ENCODE results near the gene STX12.

STX12 gene

DNA sequence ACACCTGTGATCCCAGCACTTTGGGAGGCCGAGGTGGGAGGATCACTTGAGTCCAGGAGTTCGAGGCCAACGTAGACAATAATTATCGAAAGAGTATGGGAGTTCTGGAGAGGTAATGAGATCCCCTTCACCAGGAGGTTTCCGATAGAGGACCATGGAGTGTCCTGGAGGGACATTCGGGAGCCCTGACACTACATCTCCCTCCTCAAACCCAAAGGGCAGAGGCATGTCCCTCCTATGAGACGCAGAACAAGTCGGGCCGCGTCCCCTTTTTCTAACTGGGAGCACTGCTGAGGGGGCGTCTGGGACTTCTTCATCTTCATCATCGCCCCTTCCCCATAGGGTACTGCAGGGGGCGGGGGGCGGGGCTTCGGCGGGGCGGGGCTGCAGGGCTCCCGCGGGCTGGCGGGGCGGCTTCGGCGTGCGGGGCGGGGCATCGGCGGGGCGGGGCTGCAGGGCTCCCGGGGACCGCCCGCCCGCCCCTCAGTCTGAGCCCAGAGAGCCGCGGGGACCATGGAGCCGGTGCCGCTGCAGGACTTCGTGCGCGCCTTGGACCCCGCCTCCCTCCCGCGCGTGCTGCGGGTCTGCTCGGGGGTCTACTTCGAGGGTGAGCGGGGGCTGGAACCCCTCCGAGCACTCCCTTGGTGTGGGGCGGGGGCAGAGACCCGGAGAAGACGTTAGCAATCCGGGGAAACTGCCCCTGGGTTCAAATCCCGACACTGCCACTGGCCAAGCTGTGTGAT is 99.2 kb downstream of the STX12 start, which contains the start of gene THEMIS2:
Gene THEMIS2, plus strand, starts transcription at position 486 of the 743 bp plus-strand sequence. Its CDS starts 28 bp downstream, at position 514.
- peak; percentile 53 for DNase-seq

GRCh38 chr1:27872802-27873551 is 100.0 kb downstream of the STX12 start:
- DNase-seq = no peak

DNA sequence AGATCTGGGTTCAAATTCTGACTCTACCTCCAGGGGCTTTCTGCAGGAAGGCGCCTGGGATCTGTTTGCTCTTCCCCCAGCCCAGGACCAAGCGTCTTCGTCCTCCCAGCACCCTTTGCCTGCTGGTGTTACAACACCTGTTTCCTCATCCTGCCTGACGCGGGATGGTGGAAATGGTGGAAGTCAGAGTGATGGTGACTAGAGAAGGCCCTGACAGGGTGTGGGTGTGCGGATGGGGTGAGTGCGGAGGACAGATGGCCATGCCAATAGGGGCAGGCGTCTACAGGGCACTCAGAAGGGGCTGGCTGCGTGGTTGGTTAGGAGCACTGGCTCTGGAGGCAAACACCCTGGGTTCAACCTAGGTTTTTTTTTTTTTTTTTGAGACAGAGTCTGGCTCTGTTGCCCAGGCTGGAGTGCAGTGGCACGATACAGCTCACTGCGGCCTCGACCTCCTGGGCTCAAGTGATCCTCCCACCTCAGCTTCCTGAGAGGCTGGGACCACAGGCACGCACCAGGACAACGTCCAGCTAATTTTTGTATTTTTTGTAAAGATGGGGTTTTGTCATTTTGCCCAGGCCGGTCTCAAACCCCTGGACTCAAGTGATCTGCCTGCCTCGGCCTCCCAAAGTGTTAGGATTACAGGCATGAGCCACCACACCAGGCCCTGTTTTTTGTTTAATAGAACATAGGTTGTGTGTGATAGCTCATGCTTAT is 100.8 kb downstream of the STX12 start:
- DNase-seq = peak; percentile 47
